GM12878 (cell line): ENCODE data around the gene DENND10. TPM values are rescaled to one million over a fixed set of nuclear protein-coding genes. Genes with fewer than 3 reads are reported as not detected.

Source experiments
- ATAC-seq: fragments of 200-7000 bp; cut with Tn5 transposase; 3 replicates; pipeline ENCODE4 v1.9.1; 2020; ENCODE audit warnings: mild to moderate bottlenecking, moderate library complexity
- BruUV-seq: library from RNA; stranded (reverse); fragments of 400-500 nt; replicated peaks from 2 replicates; lab custom pipeline; 2021; lab: Mats Ljungman, UMichigan
- CTCF ChIA-PET: fragments of 300-600 bp; sonication (Branson Sonifier 250); formaldehyde crosslinking; extraction: SDS; loops from one replicate; lab custom pipeline; 2021; ENCODE audit warnings: inconsistent platforms; lab: Yijun Ruan, JAX
- POLR2A ChIA-PET: fragments of 350-600 bp; formaldehyde crosslinking; extraction: SDS; loops from one replicate; lab custom pipeline; 2021; ENCODE audit warnings: inconsistent platforms; lab: Charles Lee
- RAD21 ChIA-PET: fragments of 300-600 bp; sonication (Branson Sonifier 250); formaldehyde crosslinking; loops from one replicate; lab custom pipeline; 2023; ENCODE audit warnings: antibody characterized with exemption; ENCODE audit not compliant: unreplicated experiment; lab: Charles Lee
- SMC1A ChIA-PET: fragments of 300-600 bp; sonication (Branson Sonifier 250); formaldehyde crosslinking; loops from one replicate; lab custom pipeline; 2023; ENCODE audit not compliant: unreplicated experiment, uncharacterized antibody; lab: Charles Lee
- DNase-seq: peaks from one replicate; pipeline ENCODE4 v3.0.0-alpha.2; 2011; ENCODE audit warnings: low read depth, low spot score
- FAIRE-seq: peaks from 3 replicates; lab custom pipeline; 2011; peaks lifted over from hg19 to GRCh38; lab: Jason Lieb, UNC
- H2AFZ ChIP-seq: 2 replicates; pipeline ENCODE4 v1.6.0; 2011; ENCODE audit warnings: low read depth, low read length, control low read depth; ENCODE audit not compliant: control insufficient read depth
- H3K27ac ChIP-seq: 2 replicates; pipeline ENCODE4 v1.5.1; 2011; ENCODE audit warnings: control low read depth; ENCODE audit not compliant: control insufficient read depth, insufficient read depth
- H3K27me3 ChIP-seq, 2 experiments: replicated peaks in 1 of 2; 2 replicates each; pipeline versions ENCODE4 v1.6.0 to v1.6.1; 2011; ENCODE audit warnings: low read length in 1 of 2; ENCODE audit not compliant: control insufficient read depth in 2 of 2, insufficient read depth in 2 of 2
- H3K36me3 ChIP-seq, 2 experiments: 2 replicates each; pipeline ENCODE4 v1.5.1; 2011; ENCODE audit warnings: low read length in 1 of 2; ENCODE audit not compliant: control insufficient read depth in 2 of 2, insufficient read depth in 2 of 2
- H3K4me1 ChIP-seq: 2 replicates; pipeline ENCODE4 v1.6.1; 2011; ENCODE audit warnings: mild to moderate bottlenecking, low read length, moderate library complexity, mixed read lengths; ENCODE audit not compliant: control insufficient read depth, insufficient read depth
- H3K4me2 ChIP-seq: 2 replicates; pipeline ENCODE4 v1.6.0; 2011; ENCODE audit warnings: control low read depth; ENCODE audit not compliant: control insufficient read depth, insufficient read depth
- H3K4me3 ChIP-seq: fragments of 200-600 bp; sonication (generic); 2 replicates; pipeline ENCODE4 v1.5.1; 2016
- H3K79me2 ChIP-seq: 2 replicates; pipeline ENCODE4 v1.6.0; 2011; ENCODE audit warnings: low read length; ENCODE audit not compliant: control insufficient read depth, insufficient read depth
- H3K9ac ChIP-seq: 2 replicates; pipeline ENCODE4 v1.8.0; 2011; ENCODE audit warnings: low read length, control low read depth, mixed read lengths; ENCODE audit not compliant: control insufficient read depth, insufficient read depth
- H3K9me3 ChIP-seq: replicated peaks from 3 replicates; pipeline ENCODE4 v1.5.1; 2011; ENCODE audit warnings: mild to moderate bottlenecking, low read length; ENCODE audit not compliant: control insufficient read depth, insufficient read depth
- H4K20me1 ChIP-seq: 2 replicates; pipeline ENCODE4 v1.6.0; 2011; ENCODE audit not compliant: control insufficient read depth, insufficient read depth
- ELK1 ChIP-seq: IDR thresholded peaks from 2 replicates; pipeline ENCODE4 v1.6.1; 2012; ENCODE audit warnings: low read depth, low read length, improper control_type of control experiment
- EP300 ChIP-seq, 2 experiments: fragments of 150-350 bp in 1 of 2; IDR thresholded peaks; 2 replicates each; pipeline ENCODE4 v1.6.1; 2011 to 2012; ENCODE audit warnings: low read depth in 2 of 2, low read length in 2 of 2, borderline replicate concordance in 1 of 2, improper control_type of control experiment in 1 of 2, inconsistent platforms in 1 of 2; ENCODE audit not compliant: control insufficient read depth in 1 of 2
- GATAD2B ChIP-seq: fragments of 450-650 bp; conservative IDR thresholded peaks from 2 replicates; pipeline ENCODE4 v1.6.1; 2017; ENCODE audit warnings: low read depth, mild to moderate bottlenecking, moderate library complexity
- NR2F1 ChIP-seq: fragments of 450-650 bp; conservative IDR thresholded peaks from 2 replicates; pipeline ENCODE4 v1.6.1; 2017; ENCODE audit warnings: mild to moderate bottlenecking
- SIX5 ChIP-seq: IDR thresholded peaks from 2 replicates; pipeline ENCODE4 v1.6.1; 2011; ENCODE audit warnings: mild to moderate bottlenecking, low read depth, low read length, moderate library complexity; ENCODE audit not compliant: severe bottlenecking
- TCF12 ChIP-seq: IDR thresholded peaks from 2 replicates; pipeline ENCODE4 v1.6.1; 2011; ENCODE audit warnings: low read depth, mild to moderate bottlenecking, low read length
- WGBS: methylation state at CpG from one replicate; pipeline ENCODE4 v1.1.6; 2016; ENCODE audit warnings: low lambda C conversion rate; ENCODE audit not compliant: insufficient replicate concordance, insufficient coverage; ENCODE audit errors: missing lambda C conversion rate; 5-methylcytosine and 5-hydroxymethylcytosine counted together
- in situ Hi-C: fragments of 300-500 bp; cut with MboI; formaldehyde crosslinking; loops from 9 replicates; pipeline ENCODE4 v1.14.3; 2018; ENCODE audit warnings: mixed read lengths
- intact Hi-C: fragments of 100-400 bp; cut with micrococcal nuclease; formaldehyde crosslinking; loops from one replicate; pipeline ENCODE4 v1.14.2; 2022; ENCODE audit not compliant: unreplicated experiment
- polyA plus RNA-seq, 11 experiments: library from polyadenylated mRNA; depleted of rRNA in 4 of 11; unstranded in 6 of 11; stranded (reverse) in 5 of 11; fragments of >200 nt; fragmentation: Nextera tagmentation in 4 of 11; fragmentation: Illumina TruSeq in 1 of 11; extraction: Ambion mirVana in 4 of 11; extraction: Trizol in 1 of 11; gene quantifications; 1 replicate in 1 of 11; 2 replicates in 10 of 11; pipeline versions ENCODE4 v1.2.1 to v1.2.3, GENCODE V29; 2011 to 2016; ENCODE audit warnings: inconsistent platforms in 2 of 11, missing spikeins in 2 of 11, low read depth in 1 of 11
- total RNA-seq, 4 experiments: library from RNA; depleted of rRNA in 3 of 4; stranded (reverse); fragments of >200 nt in 3 of 4; fragmentation: Illumina TruSeq in 1 of 4; extraction: Trizol in 1 of 4; gene quantifications; 2 replicates each; pipeline versions ENCODE4 v1.2.1 to v1.2.3, GENCODE V29; 2013 to 2021
- TF ChIP-seq, protein P1 (sequence below): IDR thresholded peaks from 2 replicates; pipeline ENCODE4 v1.6.1; 2011; ENCODE audit warnings: borderline replicate concordance, low read depth, mild to moderate bottlenecking, moderate library complexity, low read length; ENCODE audit not compliant: insufficient read depth, poor library complexity, severe bottlenecking
- TF ChIP-seq, protein P2 (sequence below): fragments of 450-650 bp; IDR thresholded peaks from 2 replicates; pipeline ENCODE4 v1.6.1; 2014; ENCODE audit warnings: mild to moderate bottlenecking
- TF ChIP-seq, protein P3 (sequence below): fragments of 450-650 bp; IDR thresholded peaks from 2 replicates; pipeline ENCODE4 v1.6.1; 2018; ENCODE audit warnings: mild to moderate bottlenecking, low read depth, moderate library complexity; ENCODE audit not compliant: partially characterized antibody

Gene DENND10
- total and polyA plus RNA-seq, 10 of the 15 experiments (the other 5 are each of a cell fraction or from before 2014, with no cell fraction given) = 21.5 to 39.8 (median 26.2) TPM

GRCh38 chr10:119115926-119116325, 12.0 kb downstream of the DENND10 start (continued):
- no peak for TF ChIP-seq TCF12
- TF ChIP-seq, protein P1, sequence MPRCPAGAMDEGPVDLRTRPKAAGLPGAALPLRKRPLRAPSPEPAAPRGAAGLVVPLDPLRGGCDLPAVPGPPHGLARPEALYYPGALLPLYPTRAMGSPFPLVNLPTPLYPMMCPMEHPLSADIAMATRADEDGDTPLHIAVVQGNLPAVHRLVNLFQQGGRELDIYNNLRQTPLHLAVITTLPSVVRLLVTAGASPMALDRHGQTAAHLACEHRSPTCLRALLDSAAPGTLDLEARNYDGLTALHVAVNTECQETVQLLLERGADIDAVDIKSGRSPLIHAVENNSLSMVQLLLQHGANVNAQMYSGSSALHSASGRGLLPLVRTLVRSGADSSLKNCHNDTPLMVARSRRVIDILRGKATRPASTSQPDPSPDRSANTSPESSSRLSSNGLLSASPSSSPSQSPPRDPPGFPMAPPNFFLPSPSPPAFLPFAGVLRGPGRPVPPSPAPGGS = no peak

DNA sequence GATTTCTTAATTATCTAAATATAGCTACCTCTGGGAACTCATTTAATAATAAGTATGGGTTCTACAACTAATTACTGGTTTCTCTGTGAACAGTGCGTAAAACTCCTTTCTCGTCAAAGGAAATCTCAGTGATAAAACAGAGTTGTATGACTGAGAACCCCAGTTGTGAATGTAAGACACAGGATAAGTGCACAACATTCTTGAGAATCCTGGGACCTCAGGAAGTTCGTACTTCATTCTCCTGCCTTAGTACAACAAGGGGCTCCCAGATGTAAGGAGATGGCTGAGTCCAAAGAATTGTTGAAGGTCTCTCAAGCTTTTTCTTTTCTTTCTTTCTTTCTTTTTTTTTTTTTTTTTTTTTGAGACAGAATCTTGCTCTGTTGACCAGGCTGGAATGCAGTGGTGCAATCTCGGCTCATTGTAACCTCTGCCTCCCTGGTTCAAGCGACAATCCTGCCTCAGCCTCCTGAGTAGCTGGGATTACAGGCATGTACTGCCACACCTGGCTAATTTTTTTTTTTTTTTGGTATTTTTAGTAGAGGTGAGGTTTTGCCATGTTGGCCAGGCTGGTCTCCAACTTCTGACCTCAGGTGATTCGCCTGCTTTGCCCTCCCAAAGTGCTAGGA, 12.5 kb downstream of the DENND10 start:
- Histone ChIP-seq H3K27ac (no peak overlapping the region), H2AFZ (no peak overlapping the region), H3K36me3 (peaks cover 0 to 8% of the 10 kb centered on the region in 2 experiments; a peak in 2 of 4 replicates), H3K4me1 (peaks cover 16% of the 10 kb centered on the region), H3K4me3 (no peak overlapping the region), H4K20me1 (no peaks in the 10 kb centered on the region), H3K9me3 (no peaks in the 10 kb centered on the region), H3K27me3 (no peaks in the 10 kb centered on the region), H3K4me2 (no peak overlapping the region), H3K9ac (no peak overlapping the region), H3K79me2 (no peaks in the 10 kb centered on the region)
- ChIA-PET POLR2A (interaction anchor here (0.6 kb wide), 1 partner anchor 103 kb away, joined by 3 read pairs; no protein-coding TSS in a partner anchor), RAD21 (no interaction called here), SMC1A (interaction anchor here (0.7 to 1.6 kb wide), 3 partner anchors 9 to 30 kb away, joined by 4 to 7 read pairs (median 5); no protein-coding TSS in a partner anchor), CTCF (interaction anchor here (1.6 to 2.3 kb wide), 2 partner anchors 12 to 83 kb away, joined by 5 to 7 read pairs; no protein-coding TSS in a partner anchor)
- ATAC-seq = no peak
- in situ Hi-C loops = no loop called here
- BruUV-seq = no TSS peak
- FAIRE-seq = no peak
- 90% methylated on average over 6 of the region's 6 CpGs for WGBS
- intact Hi-C loops = no loop called here
- TF ChIP-seq GATAD2B (no peak), ELK1 (no peak), NR2F1 (no peak), SIX5 (no peak), TCF12 (no peak), EP300 (IDR thresholded peaks at IDR 0.05; ENCODE audit: borderline replicate concordance in 1 of 2, control insufficient read depth in 1 of 2, low read depth in 2 of 2, low read length in 2 of 2) (no peak)
- TF ChIP-seq, protein P2, sequence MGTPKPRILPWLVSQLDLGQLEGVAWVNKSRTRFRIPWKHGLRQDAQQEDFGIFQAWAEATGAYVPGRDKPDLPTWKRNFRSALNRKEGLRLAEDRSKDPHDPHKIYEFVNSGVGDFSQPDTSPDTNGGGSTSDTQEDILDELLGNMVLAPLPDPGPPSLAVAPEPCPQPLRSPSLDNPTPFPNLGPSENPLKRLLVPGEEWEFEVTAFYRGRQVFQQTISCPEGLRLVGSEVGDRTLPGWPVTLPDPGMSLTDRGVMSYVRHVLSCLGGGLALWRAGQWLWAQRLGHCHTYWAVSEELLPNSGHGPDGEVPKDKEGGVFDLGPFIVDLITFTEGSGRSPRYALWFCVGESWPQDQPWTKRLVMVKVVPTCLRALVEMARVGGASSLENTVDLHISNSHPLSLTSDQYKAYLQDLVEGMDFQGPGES = no peak
- TF ChIP-seq, protein P3, sequence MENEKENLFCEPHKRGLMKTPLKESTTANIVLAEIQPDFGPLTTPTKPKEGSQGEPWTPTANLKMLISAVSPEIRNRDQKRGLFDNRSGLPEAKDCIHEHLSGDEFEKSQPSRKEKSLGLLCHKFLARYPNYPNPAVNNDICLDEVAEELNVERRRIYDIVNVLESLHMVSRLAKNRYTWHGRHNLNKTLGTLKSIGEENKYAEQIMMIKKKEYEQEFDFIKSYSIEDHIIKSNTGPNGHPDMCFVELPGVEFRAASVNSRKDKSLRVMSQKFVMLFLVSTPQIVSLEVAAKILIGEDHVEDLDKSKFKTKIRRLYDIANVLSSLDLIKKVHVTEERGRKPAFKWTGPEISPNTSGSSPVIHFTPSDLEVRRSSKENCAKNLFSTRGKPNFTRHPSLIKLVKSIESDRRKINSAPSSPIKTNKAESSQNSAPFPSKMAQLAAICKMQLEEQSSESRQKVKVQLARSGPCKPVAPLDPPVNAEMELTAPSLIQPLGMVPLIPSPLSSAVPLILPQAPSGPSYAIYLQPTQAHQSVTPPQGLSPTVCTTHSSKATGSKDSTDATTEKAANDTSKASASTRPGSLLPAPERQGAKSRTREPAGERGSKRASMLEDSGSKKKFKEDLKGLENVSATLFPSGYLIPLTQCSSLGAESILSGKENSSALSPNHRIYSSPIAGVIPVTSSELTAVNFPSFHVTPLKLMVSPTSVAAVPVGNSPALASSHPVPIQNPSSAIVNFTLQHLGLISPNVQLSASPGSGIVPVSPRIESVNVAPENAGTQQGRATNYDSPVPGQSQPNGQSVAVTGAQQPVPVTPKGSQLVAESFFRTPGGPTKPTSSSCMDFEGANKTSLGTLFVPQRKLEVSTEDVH = no peak
- no peak for DNase-seq
